Endothelial cell of hepatic sinusoid (primary cell): ENCODE data around the gene PTK7.

Experiments
- in situ Hi-C: cut with HindIII; loops from 2 replicates; pipeline ENCODE4 v1.10.0; 2017; ENCODE audit warnings: low sequenced_read_pairs

PTK7 gene

DNA sequence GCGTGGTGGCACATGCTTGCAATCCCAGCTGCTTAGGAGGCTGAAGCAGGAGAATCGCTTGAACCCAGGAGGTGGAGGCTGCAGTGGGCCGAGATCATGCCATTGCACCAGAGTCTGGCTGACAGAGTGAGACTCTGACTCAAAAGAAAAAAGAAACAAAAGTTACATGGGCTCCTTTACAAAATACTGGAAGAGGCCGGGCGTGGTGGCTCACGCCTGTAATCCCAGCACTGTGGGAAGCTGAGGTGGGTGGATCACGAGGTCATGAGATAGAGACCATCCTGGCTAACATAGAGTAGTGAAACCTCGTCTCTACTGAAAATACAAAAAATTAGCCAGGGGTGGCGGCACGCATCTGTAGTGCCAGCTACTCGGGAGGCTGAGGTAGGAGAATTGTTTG lies 63.9 kb downstream of the PTK7 start:
- in situ Hi-C loops = loop anchor here (25.0 kb wide), 1 partner anchor 253 kb away; the partner anchor contains the start of gene RPL7L1

DNA sequence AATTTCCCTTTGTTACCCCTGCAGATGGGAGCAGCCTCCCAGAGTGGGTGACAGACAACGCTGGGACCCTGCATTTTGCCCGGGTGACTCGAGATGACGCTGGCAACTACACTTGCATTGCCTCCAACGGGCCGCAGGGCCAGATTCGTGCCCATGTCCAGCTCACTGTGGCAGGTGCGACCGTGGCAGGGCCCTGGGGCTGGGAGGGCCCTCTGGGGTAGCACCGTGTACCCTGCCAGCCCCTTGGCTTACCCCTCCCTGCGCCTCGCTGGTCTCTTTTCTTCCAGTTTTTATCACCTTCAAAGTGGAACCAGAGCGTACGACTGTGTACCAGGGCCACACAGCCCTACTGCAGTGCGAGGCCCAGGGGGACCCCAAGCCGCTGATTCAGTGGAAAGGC lies 65.5 kb downstream of the PTK7 start:
- in situ Hi-C loops = loop anchor here (25.0 kb wide), 1 partner anchor 254 kb away; the partner anchor contains the start of gene RPL7L1

DNA sequence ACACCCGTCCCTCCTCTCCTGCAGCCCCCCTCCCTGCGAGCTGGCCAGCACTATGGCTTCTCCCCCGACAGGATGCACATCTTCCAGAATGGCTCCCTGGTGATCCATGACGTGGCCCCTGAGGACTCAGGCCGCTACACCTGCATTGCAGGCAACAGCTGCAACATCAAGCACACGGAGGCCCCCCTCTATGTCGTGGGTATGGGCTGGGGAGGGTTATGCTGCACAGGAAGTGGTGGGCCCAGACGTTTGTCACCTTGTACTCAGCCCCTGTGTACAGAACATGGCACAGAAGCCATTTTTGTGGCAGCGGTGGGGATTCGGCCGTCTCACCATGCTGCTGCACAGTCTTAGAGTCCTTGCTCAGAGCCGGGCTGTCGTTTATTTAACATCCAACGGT lies 66.0 kb downstream of the PTK7 start:
- in situ Hi-C loops = loop anchor here (25.0 kb wide), 1 partner anchor 255 kb away; the partner anchor contains the start of gene RPL7L1

DNA sequence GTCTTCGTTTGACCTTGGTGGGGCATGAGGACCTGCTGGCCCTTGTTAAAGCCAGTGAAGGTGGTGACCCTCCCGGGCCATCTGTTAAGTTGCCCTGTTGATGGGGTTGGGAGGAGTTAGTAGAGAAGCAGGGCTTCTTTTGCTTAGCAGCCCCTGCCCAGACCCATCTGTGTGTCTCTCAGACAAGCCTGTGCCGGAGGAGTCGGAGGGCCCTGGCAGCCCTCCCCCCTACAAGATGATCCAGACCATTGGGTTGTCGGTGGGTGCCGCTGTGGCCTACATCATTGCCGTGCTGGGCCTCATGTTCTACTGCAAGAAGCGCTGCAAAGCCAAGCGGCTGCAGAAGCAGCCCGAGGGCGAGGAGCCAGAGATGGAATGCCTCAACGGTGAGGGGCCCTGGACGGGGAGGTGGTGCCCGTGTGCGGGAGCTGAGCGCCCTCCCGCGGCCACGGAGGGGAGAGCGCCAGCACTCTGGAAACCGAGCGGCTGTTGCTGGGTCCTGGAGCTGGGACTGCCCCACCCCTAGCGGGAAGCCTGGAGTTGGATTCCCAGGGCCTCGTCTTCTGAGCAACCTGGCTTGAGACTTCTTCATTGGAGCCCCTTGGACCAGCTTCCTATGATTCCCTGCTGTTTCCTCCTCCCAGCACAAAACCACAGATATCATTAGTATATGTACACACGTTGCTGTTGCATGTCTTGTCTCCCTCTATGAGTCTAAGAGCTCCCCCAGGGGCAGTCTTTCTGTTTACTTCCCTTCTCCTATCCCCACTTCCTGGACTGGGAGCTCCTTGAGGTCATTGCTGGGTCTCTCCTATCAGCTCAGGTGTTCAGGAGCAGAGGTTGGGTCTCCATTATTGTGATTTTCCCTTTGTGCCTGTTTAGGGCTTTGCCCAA lies 67.4 kb downstream of the PTK7 start:
- in situ Hi-C loops = loop anchor here (25.0 kb wide), 1 partner anchor 256 kb away; the partner anchor contains the start of gene RPL7L1

DNA sequence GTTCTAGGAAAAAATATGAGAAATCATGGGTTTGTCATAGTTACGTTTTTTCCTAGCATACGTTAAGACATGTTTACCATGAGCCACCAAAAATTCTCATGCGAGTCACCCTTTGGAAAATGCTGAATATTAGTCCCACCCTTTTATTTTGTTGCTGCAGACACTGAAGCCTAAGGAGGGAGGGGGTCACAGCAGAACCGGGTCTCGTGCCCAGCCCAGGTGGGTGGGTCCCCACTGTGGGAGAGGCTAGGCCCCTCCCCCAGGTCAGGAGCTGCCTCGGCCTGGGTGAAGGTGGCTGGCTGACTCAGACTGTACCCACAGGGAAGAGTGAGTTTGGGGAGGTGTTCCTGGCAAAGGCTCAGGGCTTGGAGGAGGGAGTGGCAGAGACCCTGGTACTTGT lies 68.8 kb downstream of the PTK7 start:
- in situ Hi-C loops = loop anchor here (5.0 to 25.0 kb wide), 2 partner anchors 52 to 258 kb away; partner anchors contain the start of gene RPL7L1

DNA sequence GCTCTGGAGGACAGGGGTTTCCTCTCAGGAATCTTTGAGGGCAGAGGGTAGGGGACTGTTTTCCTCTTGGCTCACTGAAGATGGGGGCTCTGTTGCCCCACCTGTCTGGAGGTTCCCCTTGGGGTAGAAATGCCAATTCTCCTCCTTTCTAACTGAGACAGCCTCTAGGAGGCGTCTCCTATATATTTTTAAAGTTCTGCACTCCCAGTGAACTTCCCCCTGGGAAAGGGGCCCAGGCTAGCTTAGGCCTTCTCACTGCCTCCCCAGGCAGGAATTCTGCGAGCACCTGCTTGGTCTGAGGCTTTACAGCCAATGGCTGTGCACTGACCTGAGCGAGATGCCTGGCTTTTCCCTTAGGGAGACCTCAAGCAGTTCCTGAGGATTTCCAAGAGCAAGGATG lies 70.1 kb downstream of the PTK7 start:
- in situ Hi-C loops = loop anchor here (5.0 to 25.0 kb wide), 2 partner anchors 51 to 259 kb away; partner anchors contain the start of gene RPL7L1

DNA sequence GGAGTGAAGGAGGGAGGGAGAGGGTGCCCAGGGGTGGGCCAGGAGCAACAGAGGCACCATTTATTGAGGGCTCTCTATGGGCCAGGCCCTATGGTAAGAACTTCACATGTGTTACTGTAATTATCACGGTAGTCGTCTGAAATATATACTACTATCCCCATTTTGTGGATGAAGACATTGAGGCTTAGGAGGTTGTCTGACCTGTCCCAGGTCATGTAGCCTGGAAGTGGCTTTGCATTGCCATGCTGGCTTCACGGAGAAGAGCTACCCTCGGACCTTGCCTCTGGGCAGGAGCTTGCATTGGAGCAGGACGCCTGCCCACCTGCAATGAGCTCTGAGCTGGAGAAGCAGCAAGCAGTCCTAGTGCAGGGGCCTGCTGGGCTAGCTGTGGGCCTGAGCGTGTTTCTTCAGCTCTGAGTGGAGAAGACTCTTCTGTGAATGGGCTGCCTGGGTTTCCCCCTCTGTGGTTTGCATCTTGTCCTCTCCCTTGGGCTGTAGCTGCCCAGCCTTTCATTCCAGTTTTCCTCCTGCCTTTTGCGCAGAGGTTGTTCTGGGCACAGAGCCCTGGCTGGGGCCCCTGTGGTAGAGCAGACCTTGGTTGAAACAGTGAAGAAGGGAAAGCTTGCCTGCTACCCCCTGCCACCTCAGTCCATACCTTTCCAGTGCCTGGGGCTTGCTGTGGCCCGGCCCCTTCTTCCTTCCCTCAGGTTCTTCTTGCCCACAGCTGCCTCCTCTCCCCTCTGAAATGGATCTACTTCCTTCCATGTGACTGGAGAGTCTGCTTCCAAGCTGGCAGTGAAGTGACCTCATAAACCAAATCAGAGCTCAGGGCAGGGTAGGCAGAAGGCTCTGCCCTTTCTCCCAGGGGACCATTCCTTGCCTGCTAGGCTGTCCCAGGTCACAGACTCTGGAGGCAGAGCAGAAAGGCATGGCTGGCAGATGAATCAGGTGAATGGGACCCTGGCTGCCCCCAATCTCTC lies 70.9 kb downstream of the PTK7 start:
- in situ Hi-C loops = loop anchor here (5.0 to 25.0 kb wide), 2 partner anchors 50 to 260 kb away; partner anchors contain the start of gene RPL7L1

DNA sequence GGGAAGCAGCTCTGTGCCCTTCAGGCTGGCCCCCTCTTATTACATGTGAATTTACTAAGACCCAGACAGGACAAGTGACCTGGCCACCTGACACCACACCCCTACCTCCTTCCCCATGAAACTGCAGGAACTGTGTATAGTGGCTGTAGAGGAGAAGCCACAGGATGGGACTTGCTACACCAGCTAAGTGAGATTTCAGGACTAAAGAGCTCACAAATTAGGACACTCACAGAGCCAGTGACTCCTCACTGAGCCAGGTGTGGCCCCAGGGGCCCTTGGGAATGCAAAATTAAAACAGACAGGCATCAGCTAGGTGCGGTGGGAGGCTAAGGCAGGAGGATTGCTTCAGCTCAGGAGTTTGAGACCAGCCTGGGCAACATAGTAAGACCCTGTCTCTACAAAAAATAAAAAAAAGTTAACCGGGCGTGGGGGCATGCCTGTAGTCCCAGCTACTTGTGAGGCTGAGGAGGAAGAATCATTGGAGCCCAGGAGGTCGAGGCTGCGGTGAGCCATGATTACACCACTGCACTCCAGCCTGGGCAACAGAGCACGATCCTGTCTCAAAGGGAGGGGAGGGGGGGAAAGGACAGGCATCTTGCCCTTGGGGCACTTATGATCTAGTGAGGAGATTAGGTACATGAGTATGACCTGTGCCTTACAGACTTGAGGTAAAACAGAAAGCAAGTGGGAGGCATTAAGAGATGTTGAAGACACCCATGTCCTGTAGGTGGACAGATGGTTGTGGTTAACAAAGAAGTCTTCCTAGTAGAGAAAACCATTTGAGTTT lies 71.8 kb downstream of the PTK7 start:
- in situ Hi-C loops = loop anchor here (5.0 to 25.0 kb wide), 2 partner anchors 49 to 261 kb away; partner anchors contain the start of gene RPL7L1

DNA sequence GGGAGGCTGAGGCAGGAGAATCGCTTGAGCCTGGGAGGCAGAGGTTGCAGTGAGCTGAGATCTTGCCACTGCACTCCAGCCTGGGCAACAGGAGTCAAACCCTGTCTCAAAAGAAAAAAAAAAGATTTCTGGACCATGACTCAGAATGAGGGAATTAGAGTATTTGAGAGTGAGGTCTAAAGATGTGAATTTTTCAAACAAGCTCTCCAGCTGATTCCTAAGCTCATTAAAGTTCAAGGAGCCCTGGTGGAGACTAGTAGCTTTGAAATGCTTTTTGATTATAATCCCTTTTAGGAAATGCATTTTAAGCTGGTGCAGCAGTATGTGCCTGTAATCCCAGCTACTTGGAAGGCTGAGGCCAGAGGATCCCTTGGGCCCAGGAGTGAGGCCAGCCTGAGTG lies 73.2 kb downstream of the PTK7 start:
- in situ Hi-C loops = loop anchor here (5.0 to 25.0 kb wide), 2 partner anchors 48 to 262 kb away; partner anchors contain the start of gene RPL7L1

DNA sequence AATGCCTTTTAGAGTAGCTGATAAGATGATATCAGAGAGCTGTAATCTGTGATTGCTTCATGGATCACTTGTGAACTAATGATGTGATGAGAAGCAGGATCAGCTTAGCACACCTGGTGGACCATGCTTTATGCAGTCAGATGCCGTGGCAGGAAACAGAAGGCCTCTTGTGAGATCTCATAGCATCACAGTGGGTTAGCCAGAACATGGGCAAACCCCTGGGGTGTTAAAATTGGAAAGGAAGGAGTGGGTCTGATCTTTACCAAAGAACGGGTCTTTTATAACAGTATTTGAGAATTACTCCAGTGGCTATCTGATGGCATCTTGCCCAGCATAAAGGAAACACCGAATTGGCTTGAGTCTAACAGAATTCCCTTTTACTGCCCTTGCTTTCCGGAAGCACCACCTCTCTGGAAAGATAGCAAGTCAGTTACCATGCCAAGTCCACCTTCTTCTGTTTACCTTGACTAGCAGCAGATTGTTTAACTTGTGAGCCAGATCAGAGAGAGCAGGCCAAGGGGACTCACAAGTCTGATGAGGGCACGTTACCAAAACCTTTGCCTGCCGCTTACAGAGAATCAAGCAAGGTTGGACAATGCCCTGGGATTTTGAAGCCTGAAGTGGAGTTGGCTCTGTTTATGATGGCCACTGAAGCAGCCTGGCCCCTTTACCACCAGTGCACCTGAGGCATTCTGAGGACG lies 74.1 kb downstream of the PTK7 start:
- in situ Hi-C loops = no loop called here

DNA sequence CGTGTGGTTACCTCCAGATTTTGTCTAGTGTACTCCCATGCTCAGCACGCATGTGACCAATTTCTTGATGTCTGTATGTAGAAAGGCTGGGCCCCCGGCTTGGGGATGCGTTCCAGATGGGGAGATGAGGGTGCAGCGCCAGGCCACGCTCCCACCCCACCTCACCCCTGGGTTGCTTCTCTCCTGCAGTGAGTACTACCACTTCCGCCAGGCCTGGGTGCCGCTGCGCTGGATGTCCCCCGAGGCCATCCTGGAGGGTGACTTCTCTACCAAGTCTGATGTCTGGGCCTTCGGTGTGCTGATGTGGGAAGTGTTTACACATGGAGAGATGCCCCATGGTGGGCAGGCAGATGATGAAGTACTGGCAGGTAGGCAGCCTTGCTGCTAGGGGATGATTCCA lies 83.5 kb downstream of the PTK7 start:
- in situ Hi-C loops = no loop called here

DNA sequence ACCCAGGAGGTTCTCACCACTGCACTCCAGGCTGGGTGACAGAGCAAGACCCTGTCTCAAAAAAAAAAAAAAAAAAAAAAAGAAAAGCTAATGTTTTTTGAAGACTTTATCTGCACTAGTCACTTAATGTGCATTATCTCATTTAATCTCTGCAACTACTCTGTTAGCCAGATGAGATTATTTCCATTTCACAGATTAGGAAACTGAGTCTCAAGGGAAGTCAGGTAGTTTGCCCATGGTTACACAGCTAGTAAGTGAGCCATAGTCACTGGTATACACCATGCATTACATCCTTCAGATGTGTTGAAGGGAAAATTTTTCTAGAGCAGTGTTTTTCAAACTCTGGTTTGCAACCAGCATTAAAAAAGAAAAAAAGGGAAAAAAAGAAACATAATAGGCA lies 87.8 kb downstream of the PTK7 start:
- in situ Hi-C loops = no loop called here

DNA sequence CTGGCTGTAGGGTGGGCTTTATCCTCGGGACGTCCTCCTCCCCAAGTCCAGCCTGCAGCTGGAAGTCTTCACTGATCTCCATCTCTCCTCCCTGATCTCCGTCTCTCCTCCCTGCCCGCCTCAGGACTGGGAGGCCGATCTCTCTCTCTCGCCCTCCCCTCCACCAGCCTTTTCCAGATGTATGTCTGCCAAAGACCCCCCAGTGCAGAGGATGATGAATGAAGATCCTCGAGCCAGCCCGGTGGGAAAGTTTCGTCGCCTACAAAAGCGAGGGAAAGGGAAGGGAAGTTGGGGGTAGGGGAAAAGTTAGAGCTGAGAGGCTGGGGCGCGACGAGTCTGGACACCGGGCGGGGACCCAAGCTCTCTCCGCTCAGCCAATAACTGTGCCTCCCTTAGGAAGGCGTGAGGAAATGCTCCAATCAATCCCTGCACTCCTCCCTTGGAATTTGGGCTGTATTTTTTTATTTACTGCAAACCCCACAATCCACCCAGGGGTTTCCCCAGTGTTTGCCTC lies 94.4 kb downstream of the PTK7 start:
- in situ Hi-C loops = no loop called here

DNA sequence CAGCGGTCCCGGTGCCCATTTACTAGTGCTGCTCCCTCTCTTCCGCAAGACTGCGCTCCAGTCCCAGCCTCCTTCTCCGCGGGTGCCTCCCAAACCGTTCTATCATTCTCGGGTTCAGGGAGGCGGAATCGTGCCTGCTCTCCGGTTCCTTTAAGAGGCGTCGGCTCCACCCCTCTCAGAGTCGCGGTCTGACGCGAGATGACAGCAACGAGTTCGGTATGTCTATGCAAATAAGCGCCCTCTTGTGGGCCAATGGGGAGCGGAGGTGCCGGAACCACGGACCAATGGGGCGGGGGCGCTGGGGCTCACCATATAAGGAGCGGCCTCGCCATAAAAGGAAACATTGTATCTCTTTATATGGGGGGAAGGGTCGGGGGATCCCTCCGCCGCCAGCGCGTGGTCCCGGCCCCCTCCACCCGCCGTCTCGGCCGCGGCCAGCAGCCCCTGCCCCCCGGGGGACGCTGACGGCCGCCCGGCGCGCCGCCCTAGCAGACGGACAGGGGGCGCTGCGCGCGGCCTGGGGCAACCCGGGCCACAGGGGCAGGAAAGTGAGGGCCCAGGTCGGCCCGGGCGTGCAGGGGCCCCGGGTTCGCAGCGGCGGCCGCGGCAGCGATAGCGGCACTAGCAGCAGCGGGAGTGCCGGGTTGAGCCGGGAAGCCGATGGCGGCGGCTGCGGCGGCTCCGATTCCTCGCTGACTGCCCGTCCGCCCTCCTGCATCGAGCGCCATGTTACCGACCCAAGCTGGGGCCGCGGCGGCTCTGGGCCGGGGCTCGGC lies 95.0 kb downstream of the PTK7 start, which contains the start of gene SRF:
TSS of gene SRF (plus strand) at position 339 of the 776 bp plus-strand sequence. CDS start at position 727, 388 bp downstream.
- in situ Hi-C loops = no loop called here

DNA sequence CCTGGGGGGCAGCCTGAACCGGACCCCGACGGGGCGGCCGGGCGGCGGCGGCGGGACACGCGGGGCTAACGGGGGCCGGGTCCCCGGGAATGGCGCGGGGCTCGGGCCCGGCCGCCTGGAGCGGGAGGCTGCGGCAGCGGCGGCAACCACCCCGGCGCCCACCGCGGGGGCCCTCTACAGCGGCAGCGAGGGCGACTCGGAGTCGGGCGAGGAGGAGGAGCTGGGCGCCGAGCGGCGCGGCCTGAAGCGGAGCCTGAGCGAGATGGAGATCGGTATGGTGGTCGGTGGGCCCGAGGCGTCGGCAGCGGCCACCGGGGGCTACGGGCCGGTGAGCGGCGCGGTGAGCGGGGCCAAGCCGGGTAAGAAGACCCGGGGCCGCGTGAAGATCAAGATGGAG lies 95.6 kb downstream of the PTK7 start:
- in situ Hi-C loops = no loop called here

DNA sequence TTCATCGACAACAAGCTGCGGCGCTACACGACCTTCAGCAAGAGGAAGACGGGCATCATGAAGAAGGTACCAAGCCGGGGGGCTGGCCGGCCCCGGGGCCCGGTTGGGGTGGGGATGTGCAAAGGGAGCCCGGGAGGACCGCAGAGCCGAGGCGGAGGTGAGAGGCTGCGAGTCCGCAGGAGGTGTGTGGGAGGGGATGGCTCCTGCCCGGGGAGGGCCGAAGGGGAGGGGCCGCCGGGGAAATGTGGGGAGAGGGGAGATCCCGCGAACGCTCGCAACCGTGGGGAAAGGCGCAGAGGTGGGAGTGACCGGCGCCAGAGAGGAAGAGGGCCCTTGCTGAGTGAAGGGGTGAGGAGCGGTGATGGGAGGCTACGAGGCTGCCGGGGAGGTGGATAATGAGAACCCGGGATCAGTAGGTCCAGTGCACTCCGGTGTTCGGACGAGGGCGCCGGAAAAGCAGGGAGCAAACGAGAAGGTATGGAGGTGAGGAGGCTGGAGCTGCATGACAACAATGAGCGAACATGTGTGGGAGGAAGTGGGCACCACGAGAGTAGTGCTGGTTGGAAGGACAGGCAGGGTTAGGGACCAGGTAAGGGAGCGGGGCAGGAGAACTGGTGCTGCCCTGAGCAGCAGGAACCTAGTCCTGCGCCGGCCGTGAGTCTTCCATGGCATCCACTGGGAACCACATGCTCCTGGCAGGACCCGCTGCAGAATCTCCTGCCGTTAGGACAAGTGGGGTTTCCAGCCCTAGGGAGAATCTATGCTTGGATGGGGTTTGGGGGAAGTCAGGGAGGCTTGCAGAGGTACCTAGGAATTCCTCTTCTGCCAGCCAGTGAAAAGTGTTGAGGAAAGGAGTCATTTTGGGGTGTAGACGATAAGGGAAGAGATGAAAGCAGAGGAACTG lies 96.2 kb downstream of the PTK7 start:
- in situ Hi-C loops = no loop called here

DNA sequence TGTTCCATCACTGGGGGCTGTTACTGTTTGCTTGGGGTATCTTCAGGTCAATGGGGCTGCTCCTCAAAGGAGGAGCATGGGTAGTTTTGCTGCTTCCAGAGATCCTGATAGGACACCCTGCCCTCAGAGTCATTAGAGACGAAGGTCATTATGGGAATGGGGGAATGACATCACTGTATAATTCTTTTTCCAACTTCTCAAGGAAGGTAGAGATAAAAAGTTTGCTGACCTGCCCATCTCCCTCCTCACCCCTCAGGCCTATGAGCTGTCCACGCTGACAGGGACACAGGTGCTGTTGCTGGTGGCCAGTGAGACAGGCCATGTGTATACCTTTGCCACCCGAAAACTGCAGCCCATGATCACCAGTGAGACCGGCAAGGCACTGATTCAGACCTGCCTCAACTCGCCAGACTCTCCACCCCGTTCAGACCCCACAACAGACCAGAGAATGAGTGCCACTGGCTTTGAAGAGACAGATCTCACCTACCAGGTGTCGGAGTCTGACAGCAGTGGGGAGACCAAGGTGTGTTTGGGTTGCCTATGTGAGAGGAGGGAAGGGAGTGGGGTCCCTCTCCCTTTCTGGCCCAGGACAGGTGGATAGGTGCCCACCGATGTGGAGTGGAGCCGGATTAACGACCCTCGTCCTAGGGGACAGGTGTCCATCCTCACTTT lies 97.6 kb downstream of the PTK7 start:
- in situ Hi-C loops = no loop called here
